Psoas muscle (tissue), 8 donors: ENCODE data around the gene USP10. TPM values are rescaled to one million over a fixed set of nuclear protein-coding genes. Genes with fewer than 3 reads are reported as not detected.

Experiments used
- ATAC-seq, 4 donors: fragments of 200-7000 bp; cut with Tn5 transposase; one replicate each; pipeline ENCODE4 v1.9.1; 2020; ENCODE audit warnings: moderate library complexity in 3 of 4, mild to moderate bottlenecking in 2 of 4
- DNase-seq, 2 donors: peaks; one replicate each; pipeline ENCODE4 v3.0.0-alpha.2; 2020
- H3K27ac ChIP-seq: fragments of 200-600 bp; one replicate; pipeline ENCODE4 v1.8.0; 2022
- H3K27me3 ChIP-seq, 3 donors: fragments of 200-600 bp in 1 of 3; one replicate each; pipeline versions ENCODE4 v1.6.1 to v1.8.0; 2013 to 2022; ENCODE audit warnings: low read length in 2 of 3, mild to moderate bottlenecking in 2 of 3, moderate library complexity in 1 of 3; ENCODE audit not compliant: insufficient read depth in 3 of 3
- H3K36me3 ChIP-seq, 2 donors: fragments of 200-600 bp in 1 of 2; one replicate each; pipeline versions ENCODE4 v1.6.1 to v1.8.0; 2013 to 2022; ENCODE audit warnings: low read depth in 1 of 2, mild to moderate bottlenecking in 1 of 2, moderate library complexity in 1 of 2; ENCODE audit not compliant: insufficient read depth in 1 of 2
- H3K4me1 ChIP-seq: fragments of 200-600 bp; one replicate; pipeline ENCODE4 v1.8.0; 2022
- H3K4me3 ChIP-seq: fragments of 200-600 bp; one replicate; pipeline ENCODE4 v1.8.0; 2022; ENCODE audit warnings: mild to moderate bottlenecking
- H3K9me3 ChIP-seq: fragments of 200-600 bp; one replicate; pipeline ENCODE4 v1.8.0; 2022
- WGBS, 3 donors: extraction: QIAGEN DNeasy Blood & Tissue Kit; methylation state at CpG; one replicate each; pipeline versions ENCODE4 v1.1.6 to v1.1.7; 2013; 5-methylcytosine and 5-hydroxymethylcytosine counted together
- intact Hi-C, 2 donors: fragments of 100-400 bp; cut with DNase I; formaldehyde crosslinking; loops; one replicate each; pipeline versions ENCODE4 v1.11.0 to v1.14.2; 2022
- polyA plus RNA-seq, 3 donors: library from polyadenylated mRNA; stranded (reverse); fragments of 200-250 nt; gene quantifications; one replicate each; pipeline ENCODE4 v1.2.3, GENCODE V29; 2013
- total RNA-seq, 4 donors: library from RNA; stranded (reverse); fragmentation: NEBNext Ultra II Directional in 2 of 4; extraction: Animal tissue kit (Norgen Biotek cat#: 25700) in 2 of 4; gene quantifications; one replicate each; pipeline versions ENCODE4 v1.2.1 to v1.2.4, GENCODE V29; 2021 to 2023
- TF ChIP-seq, protein P1 (sequence below): fragments of 200-600 bp; IDR thresholded peaks from one replicate; pipeline ENCODE4 v1.8.0; 2022; ENCODE audit warnings: antibody characterized with exemption
- donor health status: healthy with polysubstance abuse.
- donor health status: DM: no; HTN: no; CAD: no; lungs with moderate emphysema.
- donor health status: Bipolar disorder and iron deficiency.
- donor health status: healthy.
- donor health status: DM: yes; HTN: yes; CAD: no.
- donor health status: DM: no; HTN: no; CAD: no.
- donor health status: DM: no; HTN: no; CAD: no.
- donor health status: DM: yes; HTN: yes; CAD: no.

The USP10 gene
- total and polyA plus RNA-seq, 7 donors: 33.9 to 93.0 (median 69.2) TPM

DNA sequence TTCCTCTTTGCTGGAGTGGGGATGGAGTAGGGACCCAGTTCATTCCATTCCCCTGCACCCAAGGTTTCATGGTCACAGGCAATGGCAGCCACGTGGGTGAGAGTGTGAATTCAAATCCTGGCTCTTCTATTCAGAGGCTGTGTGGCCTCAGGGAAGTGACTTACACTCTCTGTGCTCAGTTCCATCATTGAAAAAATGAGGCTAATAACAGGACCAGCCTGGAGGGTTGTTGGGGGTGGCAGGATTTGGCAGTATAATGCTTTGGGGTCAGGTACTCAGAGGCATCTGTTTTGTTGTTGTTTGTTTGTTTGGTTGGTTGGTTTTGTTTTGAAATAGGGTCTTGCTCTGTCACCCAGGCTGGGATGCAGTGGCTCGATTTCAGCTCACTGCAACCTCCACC lies 117.8 kb downstream of the USP10 start:
- H3K4me3 ChIP-seq: no peak overlapping the region
- DNase-seq (no peak), ATAC-seq (no peak)
- TF ChIP-seq, protein P1, sequence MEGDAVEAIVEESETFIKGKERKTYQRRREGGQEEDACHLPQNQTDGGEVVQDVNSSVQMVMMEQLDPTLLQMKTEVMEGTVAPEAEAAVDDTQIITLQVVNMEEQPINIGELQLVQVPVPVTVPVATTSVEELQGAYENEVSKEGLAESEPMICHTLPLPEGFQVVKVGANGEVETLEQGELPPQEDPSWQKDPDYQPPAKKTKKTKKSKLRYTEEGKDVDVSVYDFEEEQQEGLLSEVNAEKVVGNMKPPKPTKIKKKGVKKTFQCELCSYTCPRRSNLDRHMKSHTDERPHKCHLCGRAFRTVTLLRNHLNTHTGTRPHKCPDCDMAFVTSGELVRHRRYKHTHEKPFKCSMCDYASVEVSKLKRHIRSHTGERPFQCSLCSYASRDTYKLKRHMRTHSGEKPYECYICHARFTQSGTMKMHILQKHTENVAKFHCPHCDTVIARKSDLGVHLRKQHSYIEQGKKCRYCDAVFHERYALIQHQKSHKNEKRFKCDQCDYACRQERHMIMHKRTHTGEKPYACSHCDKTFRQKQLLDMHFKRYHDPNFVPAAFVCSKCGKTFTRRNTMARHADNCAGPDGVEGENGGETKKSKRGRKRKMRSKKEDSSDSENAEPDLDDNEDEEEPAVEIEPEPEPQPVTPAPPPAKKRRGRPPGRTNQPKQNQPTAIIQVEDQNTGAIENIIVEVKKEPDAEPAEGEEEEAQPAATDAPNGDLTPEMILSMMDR: no peak
- peaks cover 0 to 33% (median 4%) of the 10 kb centered on the region in 3 donors for H3K27me3 ChIP-seq
- H3K9me3 ChIP-seq: no peaks in the 10 kb centered on the region
- no peak overlapping the region for H3K27ac ChIP-seq
- WGBS, 3 donors: 75 to 84% (median 79%) methylated on average over 2 of the region's 2 CpGs
- intact Hi-C loops: no loop called here
- H3K4me1 ChIP-seq: no peaks in the 10 kb centered on the region
- H3K36me3 ChIP-seq: no peaks in the 10 kb centered on the region

DNA sequence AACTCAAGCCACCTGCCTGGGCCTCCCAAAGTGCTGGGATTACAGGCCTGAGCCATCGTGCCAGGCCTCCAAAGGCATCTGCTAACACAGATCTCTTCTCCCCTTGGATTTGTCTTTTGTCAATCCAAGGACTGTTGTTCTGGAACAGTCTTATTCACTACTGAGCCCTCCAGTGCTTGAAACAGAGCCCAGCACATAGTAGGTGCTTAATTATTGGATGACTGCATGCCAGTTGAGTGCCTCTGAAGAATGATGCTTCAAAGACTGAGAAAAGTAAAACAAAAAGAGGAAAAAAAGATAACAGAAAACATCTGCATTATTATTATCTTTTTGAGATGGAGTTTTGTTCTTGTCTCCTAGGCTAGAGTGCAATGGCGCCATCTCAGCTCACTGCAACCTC lies 118.3 kb downstream of the USP10 start:
- Histone ChIP-seq H3K4me3 (no peak overlapping the region), H3K9me3 (no peaks in the 10 kb centered on the region), H3K27me3 (peaks cover 0 to 38% (median 4%) of the 10 kb centered on the region in 3 donors), H3K4me1 (no peaks in the 10 kb centered on the region), H3K27ac (no peak overlapping the region), H3K36me3 (no peaks in the 10 kb centered on the region)
- 75 to 81% (median 77%) methylated on average over 2 of the region's 2 CpGs for WGBS, 3 donors
- TF ChIP-seq, protein P1: no peak
- intact Hi-C loops: no loop called here
- no peak for ATAC-seq
- peak in 1 of 2 donors; percentile 4 for DNase-seq

DNA sequence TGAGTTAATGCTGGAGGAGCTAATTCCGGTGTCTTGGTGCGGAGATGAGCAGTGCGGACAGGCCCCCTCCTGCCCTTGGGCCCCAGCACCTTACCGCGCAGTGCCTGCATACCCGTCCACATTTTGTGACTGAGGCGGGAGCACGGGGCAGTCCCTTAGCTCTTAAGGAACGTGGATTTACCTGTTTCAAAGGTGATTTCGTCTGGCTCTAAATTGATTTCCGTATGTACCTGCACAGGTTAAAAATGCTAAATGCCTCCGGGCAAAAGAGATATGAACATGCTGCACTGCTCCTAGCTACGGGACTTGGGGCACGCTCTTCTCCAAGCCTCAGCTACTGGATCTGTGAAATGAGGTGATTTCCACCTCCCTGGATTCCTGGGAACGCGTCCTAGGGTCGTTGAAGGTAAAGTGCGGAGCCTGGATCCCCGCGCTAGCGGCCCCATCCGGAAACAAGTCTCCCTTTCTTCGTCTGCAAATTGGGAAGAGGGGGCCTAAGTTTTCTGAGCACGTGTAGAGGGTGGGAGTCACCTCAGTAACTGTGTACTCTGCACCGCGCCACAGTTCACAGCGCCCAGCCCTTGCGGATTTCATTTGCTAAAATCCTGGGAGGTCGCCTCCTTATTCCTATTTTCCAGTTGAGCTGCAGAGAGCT lies 119.3 kb downstream of the USP10 start:
- Histone ChIP-seq H3K4me1 (no peaks in the 10 kb centered on the region), H3K36me3 (no peaks in the 10 kb centered on the region), H3K4me3 (peak overlapping the region; percentile 65), H3K9me3 (no peaks in the 10 kb centered on the region), H3K27ac (no peak overlapping the region), H3K27me3 (peaks cover 0 to 43% (median 0%) of the 10 kb centered on the region in 3 donors)
- TF ChIP-seq, protein P1: no peak
- intact Hi-C loops: no loop called here
- ATAC-seq (peak in 3 of 4 donors; percentile 2 to 7 (median 2)), DNase-seq (peak in 1 of 2 donors; percentile 52)
- 77 to 81% (median 78%) methylated on average over 29 of the region's 29 CpGs for WGBS, 3 donors

DNA sequence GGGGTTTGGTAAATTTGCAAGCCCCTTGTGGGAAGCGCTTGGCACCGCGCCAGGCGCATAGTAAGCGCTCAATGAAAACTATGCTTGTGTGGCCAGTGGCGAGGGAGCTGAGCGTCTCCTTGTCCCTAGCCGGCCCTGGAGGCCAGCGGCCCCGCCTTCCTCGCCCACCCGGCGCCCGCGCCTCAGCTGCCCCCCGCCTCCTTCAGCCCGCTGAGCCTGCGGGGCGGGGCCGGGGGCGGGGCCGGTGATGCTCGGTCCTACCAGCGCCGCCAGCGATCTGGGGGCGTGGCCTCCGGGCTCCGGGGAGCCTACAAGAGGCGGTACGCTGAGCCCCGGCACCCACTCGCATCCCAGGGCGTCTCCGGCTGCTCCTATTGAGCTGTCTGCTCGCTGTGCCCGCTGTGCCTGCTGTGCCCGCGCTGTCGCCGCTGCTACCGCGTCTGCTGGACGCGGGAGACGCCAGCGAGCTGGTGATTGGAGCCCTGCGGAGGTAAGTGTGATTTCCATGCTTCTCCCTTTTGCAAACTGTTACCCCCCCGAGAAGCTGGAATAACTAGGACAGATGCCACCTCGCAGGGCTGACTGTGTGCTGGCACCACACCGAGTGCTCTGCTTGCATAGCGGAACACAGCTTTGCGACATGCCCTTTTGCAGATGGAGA lies 120.0 kb downstream of the USP10 start, which contains the start of gene CRISPLD2:
Gene CRISPLD2, plus strand, starts transcription at position 342 of the 661 bp plus-strand sequence. CDS start 18,511 bp downstream, outside the sequence.
- Histone ChIP-seq H3K4me3 (peak within 1 kb of the TSS; percentile 65), H3K36me3 (no peaks in the 10 kb centered on the region), H3K4me1 (no peaks in the 10 kb centered on the region), H3K27me3 (peaks cover 0 to 48% (median 0%) of the 10 kb centered on the region in 3 donors), H3K9me3 (no peaks in the 10 kb centered on the region), H3K27ac (no peak within 1 kb of the TSS)
- intact Hi-C loops: no loop called here
- TF ChIP-seq, protein P1: no peak
- ATAC-seq: peak; percentile 89 to 93 (median 92)
- peak; percentile 96 to 97 for DNase-seq
- 2% methylated on average over 41 to 53 of the region's 53 CpGs for WGBS, 3 donors
